Measurements from ENCODE around the gene STK24. TPM values are rescaled to one million over a fixed set of nuclear protein-coding genes. Genes with fewer than 3 reads are reported as not detected.

Gene STK24
- total and polyA plus RNA-seq, 2 of the 4 experiments (the other 2 are of a cell fraction), result 29.2 to 43.4 TPM

DNA sequence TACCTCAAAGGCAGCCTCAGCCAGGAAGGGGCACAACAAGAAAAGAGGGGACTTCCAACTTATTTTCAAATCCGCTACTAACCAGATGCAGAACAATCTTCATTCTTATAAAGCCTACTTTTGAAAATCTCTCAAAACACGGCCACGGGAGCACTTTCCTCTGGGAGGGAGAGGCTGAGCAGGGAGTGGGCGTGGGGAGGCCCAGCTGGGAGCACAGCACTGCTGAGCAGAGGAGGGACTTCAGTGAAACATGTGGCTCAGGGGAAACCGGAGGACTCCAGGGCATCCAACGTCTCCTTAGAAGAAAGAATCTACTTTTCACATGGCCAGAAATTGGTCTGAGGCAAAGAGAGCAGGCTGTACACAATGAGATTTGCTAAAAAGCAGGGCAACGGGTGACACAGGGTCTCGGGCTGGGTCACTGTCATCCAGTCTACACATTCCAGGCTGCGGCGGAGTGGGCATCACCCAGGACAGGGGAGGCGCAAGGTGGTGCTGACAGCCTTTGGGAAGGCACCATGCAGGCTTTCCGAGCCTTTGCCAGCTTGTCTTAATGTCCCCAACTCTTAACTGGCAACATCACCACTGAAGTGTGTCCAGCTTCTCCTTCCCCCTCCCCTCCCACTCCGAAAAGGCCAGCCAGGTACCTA lies 117.1 kb downstream of the STK24 start:
- Histone ChIP-seq H3K14ac (replicated peaks; ENCODE audit: low read depth, low read length) (no peak overlapping the region), H2BK5ac (ENCODE audit: low read depth, low read length, poor library complexity, severe bottlenecking) (no peak overlapping the region), H3K36me3 (ENCODE audit: control insufficient read depth, insufficient read depth, low read length) (peaks cover 53% of the 10 kb centered on the region), H3K4me2 (ENCODE audit: low read depth, low read length) (no peak overlapping the region), H3K4me3 (ENCODE audit: insufficient read depth, low read depth, low read length) (no peak overlapping the region), H2AK9ac (replicated peaks; ENCODE audit: low read depth, low read length, poor library complexity) (no peak overlapping the region), H4K91ac (ENCODE audit: insufficient read depth, low read depth, low read length) (no peak overlapping the region), H3K4ac (ENCODE audit: low read depth, low read length) (no peak overlapping the region), H2BK20ac (ENCODE audit: low read depth, low read length) (no peak overlapping the region), H3K56ac (ENCODE audit: extremely low read depth, insufficient read depth, low read length) (no peak overlapping the region), H3K9me1 (ENCODE audit: insufficient read depth, low read length) (peaks cover 18% of the 10 kb centered on the region), H3K27me3 (ENCODE audit: control insufficient read depth, insufficient read depth, low read length) (no peaks in the 10 kb centered on the region), H4K20me1 (ENCODE audit: insufficient read depth, low read length) (peaks cover 22% of the 10 kb centered on the region), H3K18ac (ENCODE audit: low read depth, low read length) (no peak overlapping the region), H3K9ac (ENCODE audit: low read depth, low read length) (no peak overlapping the region), H3K27ac (ENCODE audit: insufficient read depth, low read length) (no peak overlapping the region), H2BK120ac (ENCODE audit: low read depth, low read length) (no peak overlapping the region), H3K23ac (ENCODE audit: low read depth, low read length) (no peak overlapping the region), H4K5ac (ENCODE audit: low read depth, low read length) (no peak overlapping the region), H3K79me1 (ENCODE audit: low read depth in 1 of 2, low read length in 2 of 2) (peaks cover 29 to 75% of the 10 kb centered on the region in 2 experiments), H3K9me3 (ENCODE audit: control insufficient read depth, insufficient read depth, low read length) (no peaks in the 10 kb centered on the region), H4K8ac (ENCODE audit: low read depth in 2 of 2, low read length in 2 of 2) (no peak overlapping the region), H2AFZ (replicated peaks; ENCODE audit: low read length, poor library complexity) (no peak overlapping the region), H2BK15ac (ENCODE audit: low read depth, low read length) (no peak overlapping the region), H2AK5ac (ENCODE audit: low read depth, low read length) (no peak overlapping the region), H3K4me1 (ENCODE audit: control insufficient read depth, insufficient read depth, low read length) (peaks cover under 1% of the 10 kb centered on the region)
- DNase-seq (no peak), ATAC-seq (ENCODE audit: low read depth) (no peak)
- BruUV-seq (replicated peaks), result no TSS peak
- in situ Hi-C loops (cut with MboI; ENCODE audit: low sequenced_read_pairs), result loop anchor here (10.0 kb wide), 1 partner anchor 375 kb away; no protein-coding TSS in a partner anchor
- TF ChIP-seq, protein P1, sequence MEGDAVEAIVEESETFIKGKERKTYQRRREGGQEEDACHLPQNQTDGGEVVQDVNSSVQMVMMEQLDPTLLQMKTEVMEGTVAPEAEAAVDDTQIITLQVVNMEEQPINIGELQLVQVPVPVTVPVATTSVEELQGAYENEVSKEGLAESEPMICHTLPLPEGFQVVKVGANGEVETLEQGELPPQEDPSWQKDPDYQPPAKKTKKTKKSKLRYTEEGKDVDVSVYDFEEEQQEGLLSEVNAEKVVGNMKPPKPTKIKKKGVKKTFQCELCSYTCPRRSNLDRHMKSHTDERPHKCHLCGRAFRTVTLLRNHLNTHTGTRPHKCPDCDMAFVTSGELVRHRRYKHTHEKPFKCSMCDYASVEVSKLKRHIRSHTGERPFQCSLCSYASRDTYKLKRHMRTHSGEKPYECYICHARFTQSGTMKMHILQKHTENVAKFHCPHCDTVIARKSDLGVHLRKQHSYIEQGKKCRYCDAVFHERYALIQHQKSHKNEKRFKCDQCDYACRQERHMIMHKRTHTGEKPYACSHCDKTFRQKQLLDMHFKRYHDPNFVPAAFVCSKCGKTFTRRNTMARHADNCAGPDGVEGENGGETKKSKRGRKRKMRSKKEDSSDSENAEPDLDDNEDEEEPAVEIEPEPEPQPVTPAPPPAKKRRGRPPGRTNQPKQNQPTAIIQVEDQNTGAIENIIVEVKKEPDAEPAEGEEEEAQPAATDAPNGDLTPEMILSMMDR (conservative IDR thresholded peaks at IDR 0.05; ENCODE audit: low read depth, low read length), result no peak
- TF ChIP-seq NFE2L2 (IDR thresholded peaks at IDR 0.05; ENCODE audit: low read depth, low read length) (no peak), MXI1 (IDR thresholded peaks at IDR 0.05; ENCODE audit: borderline replicate concordance, low read depth, low read length) (no peak), RCOR1 (IDR thresholded peaks at IDR 0.05; ENCODE audit: insufficient replicate concordance, low read length) (no peak), RAD21 (IDR thresholded peaks at IDR 0.05; ENCODE audit: low read length) (no peak), RFX5 (IDR thresholded peaks at IDR 0.05; ENCODE audit: low read depth, low read length) (no peak), FOS (IDR thresholded peaks at IDR 0.05; ENCODE audit: low read depth, low read length) (no peak), CHD1 (IDR thresholded peaks at IDR 0.05; ENCODE audit: low read depth, low read length) (no peak), SMC3 (IDR thresholded peaks at IDR 0.05; ENCODE audit: low read depth, low read length) (no peak), POLR2A (IDR thresholded peaks at IDR 0.05; ENCODE audit: low read depth, low read length) (no peak)
- TF ChIP-seq, protein P2, sequence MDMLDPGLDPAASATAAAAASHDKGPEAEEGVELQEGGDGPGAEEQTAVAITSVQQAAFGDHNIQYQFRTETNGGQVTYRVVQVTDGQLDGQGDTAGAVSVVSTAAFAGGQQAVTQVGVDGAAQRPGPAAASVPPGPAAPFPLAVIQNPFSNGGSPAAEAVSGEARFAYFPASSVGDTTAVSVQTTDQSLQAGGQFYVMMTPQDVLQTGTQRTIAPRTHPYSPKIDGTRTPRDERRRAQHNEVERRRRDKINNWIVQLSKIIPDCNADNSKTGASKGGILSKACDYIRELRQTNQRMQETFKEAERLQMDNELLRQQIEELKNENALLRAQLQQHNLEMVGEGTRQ (IDR thresholded peaks at IDR 0.05; ENCODE audit: low read depth, low read length), result no peak
- TF ChIP-seq, protein P3, sequence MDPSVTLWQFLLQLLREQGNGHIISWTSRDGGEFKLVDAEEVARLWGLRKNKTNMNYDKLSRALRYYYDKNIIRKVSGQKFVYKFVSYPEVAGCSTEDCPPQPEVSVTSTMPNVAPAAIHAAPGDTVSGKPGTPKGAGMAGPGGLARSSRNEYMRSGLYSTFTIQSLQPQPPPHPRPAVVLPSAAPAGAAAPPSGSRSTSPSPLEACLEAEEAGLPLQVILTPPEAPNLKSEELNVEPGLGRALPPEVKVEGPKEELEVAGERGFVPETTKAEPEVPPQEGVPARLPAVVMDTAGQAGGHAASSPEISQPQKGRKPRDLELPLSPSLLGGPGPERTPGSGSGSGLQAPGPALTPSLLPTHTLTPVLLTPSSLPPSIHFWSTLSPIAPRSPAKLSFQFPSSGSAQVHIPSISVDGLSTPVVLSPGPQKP (IDR thresholded peaks at IDR 0.05; ENCODE audit: borderline replicate concordance, low read depth, low read length), result no peak
- ChIA-PET CTCF (no interaction called here), POLR2A (ENCODE audit: unreplicated experiment) (no interaction called here)
- 91% methylated on average over 6 of the region's 13 CpGs; no CpG with 5 or more reads in 1 of the 2 experiments for WGBS, 2 experiments (ENCODE audit: extremely low coverage in 2 of 2, insufficient read length in 1 of 2)
- intact Hi-C loops (cut with micrococcal nuclease), result no loop called here
- dilution Hi-C loops (cut with HindIII; ENCODE audit: low sequenced_read_pairs, unreplicated experiment), result loop anchor here (25.0 kb wide), 1 partner anchor 202 kb away; no protein-coding TSS in a partner anchor
